Thoracic aorta (tissue), 2 donors: ENCODE results near the gene GPC3. TPM values are rescaled to one million over a fixed set of nuclear protein-coding genes. Genes with fewer than 3 reads are reported as not detected.

ENCODE experiments used
- ATAC-seq: fragments of 150-250 bp; one replicate; pipeline ENCODE4 v1.8.0; 2017; ENCODE audit warnings: low read depth; ENCODE audit not compliant: insufficient number of reproducible peaks, low FRiP score
- DNase-seq: peaks from one replicate; pipeline ENCODE4 v3.0.0-alpha.2; 2020; ENCODE audit warnings: low spot score
- H3K27ac ChIP-seq, 2 donors: fragments of 200-600 bp; sonication (generic); 1 replicate in 1 of 2; 2 replicates in 1 of 2; pipeline ENCODE4 v1.5.1; 2016; ENCODE audit warnings: mild to moderate bottlenecking in 2 of 2, moderate library complexity in 2 of 2
- H3K27me3 ChIP-seq: fragments of 200-600 bp; sonication (generic); replicated peaks from 2 replicates; pipeline ENCODE4 v1.6.0; 2016; ENCODE audit warnings: mild to moderate bottlenecking; ENCODE audit not compliant: insufficient read depth
- H3K36me3 ChIP-seq: fragments of 200-600 bp; sonication (generic); one replicate; pipeline ENCODE4 v1.5.1; 2016
- H3K4me1 ChIP-seq, 2 donors: fragments of 200-600 bp; sonication (generic); 1 replicate in 1 of 2; 2 replicates in 1 of 2; pipeline versions ENCODE4 v1.5.1 to v1.6.0; 2016; ENCODE audit warnings: low read depth in 2 of 2, mild to moderate bottlenecking in 1 of 2; ENCODE audit not compliant: control insufficient read depth in 1 of 2
- H3K4me3 ChIP-seq: fragments of 200-600 bp; sonication (generic); 2 replicates; pipeline ENCODE4 v1.5.1; 2016; ENCODE audit warnings: mild to moderate bottlenecking
- H3K9me3 ChIP-seq: fragments of 200-600 bp; sonication (generic); 2 replicates; pipeline ENCODE4 v1.5.1; 2016
- CTCF ChIP-seq: fragments of 200-600 bp; sonication (generic); IDR thresholded peaks from one replicate; pipeline ENCODE4 v1.5.1; 2019; ENCODE audit warnings: antibody characterized with exemption
- total RNA-seq, 2 donors: library from RNA; depleted of rRNA; stranded (reverse); fragments of >200 nt; gene quantifications; one replicate each; pipeline versions ENCODE4 v1.1.0 to v1.2.3, GENCODE V29; 2016

The GPC3 gene
- total RNA-seq, 2 donors from 2014 or later = 2.6 to 5.6 TPM

- no peaks in the 10 kb centered on the region for H3K36me3 ChIP-seq
- H3K27me3 ChIP-seq = no peaks in the 10 kb centered on the region
- no peaks in the 10 kb centered on the region for H3K4me1 ChIP-seq
- no peaks in the 10 kb centered on the region for H3K9me3 ChIP-seq
- no peak overlapping the region for H3K4me3 ChIP-seq
- no peak overlapping the region for H3K27ac ChIP-seq
- TF ChIP-seq CTCF = no peak
- DNase-seq (no peak), ATAC-seq (no peak)
Observed at GRCh38 chrX:133537142-133537541, 448.3 kb downstream of the GPC3 start.

- DNase-seq (no peak), ATAC-seq (no peak)
- Histone ChIP-seq H3K27ac (no peak overlapping the region), H3K9me3 (no peaks in the 10 kb centered on the region), H3K4me1 (no peaks in the 10 kb centered on the region), H3K36me3 (no peaks in the 10 kb centered on the region), H3K4me3 (no peak overlapping the region), H3K27me3 (no peaks in the 10 kb centered on the region)
- no peak for TF ChIP-seq CTCF
Observed at GRCh38 chrX:133535066-133535465, 450.3 kb downstream of the GPC3 start.

GRCh38 chrX:133534172-133534571, 451.2 kb downstream of the GPC3 start:
- DNase-seq (no peak), ATAC-seq (no peak)
- TF ChIP-seq CTCF = no peak

GRCh38 chrX:133533249-133533648, 452.1 kb downstream of the GPC3 start:
- no peaks in the 10 kb centered on the region for H3K36me3 ChIP-seq

More at GRCh38 chrX:133534172-133534571, 451.2 kb downstream of the GPC3 start:
- H3K4me3 ChIP-seq = no peak overlapping the region
- no peaks in the 10 kb centered on the region for H3K27me3 ChIP-seq
- no peaks in the 10 kb centered on the region for H3K9me3 ChIP-seq
- no peak overlapping the region for H3K27ac ChIP-seq
- H3K36me3 ChIP-seq = no peaks in the 10 kb centered on the region
- no peaks in the 10 kb centered on the region for H3K4me1 ChIP-seq

GRCh38 chrX:133530960-133531359, 454.4 kb downstream of the GPC3 start:
- DNase-seq (no peak), ATAC-seq (no peak)
- H3K36me3 ChIP-seq = no peaks in the 10 kb centered on the region

More at GRCh38 chrX:133533249-133533648, 452.1 kb downstream of the GPC3 start:
- Histone ChIP-seq H3K27ac (no peak overlapping the region), H3K4me1 (no peaks in the 10 kb centered on the region), H3K27me3 (no peaks in the 10 kb centered on the region), H3K9me3 (no peaks in the 10 kb centered on the region), H3K4me3 (no peak overlapping the region)
- no peak for TF ChIP-seq CTCF
- DNase-seq (no peak), ATAC-seq (no peak)

More at GRCh38 chrX:133530960-133531359, 454.4 kb downstream of the GPC3 start:
- H3K4me1 ChIP-seq = no peaks in the 10 kb centered on the region
- no peaks in the 10 kb centered on the region for H3K9me3 ChIP-seq
- no peak overlapping the region for H3K27ac ChIP-seq
- H3K4me3 ChIP-seq = no peak overlapping the region
- H3K27me3 ChIP-seq = no peaks in the 10 kb centered on the region
- no peak for TF ChIP-seq CTCF
